ENCODE results near the gene SUGP2.

GRCh38 chr19:18941628-18942354 is 91.5 kb downstream of the SUGP2 start:
- TF ChIP-seq POLR2AphosphoS5 (IDR thresholded peaks at IDR 0.05; ENCODE audit: borderline replicate concordance, low read depth, low read length) (no peak), EZH2 (IDR thresholded peaks at IDR 0.05) (no peak), FOXP2 (optimal IDR thresholded peaks at IDR 0.05; ENCODE audit: control extremely low read depth, extremely low read length, insufficient read depth) (no peak)
